Astrocyte (in vitro differentiated cells and primary cell): ENCODE measurements around the gene LDHD.

ENCODE experiments used
- EZH2 ChIP-seq: IDR thresholded peaks from 2 replicates; pipeline ENCODE4 v1.6.1; 2012; ENCODE audit warnings: mild to moderate bottlenecking, low read length, inconsistent platforms; ENCODE audit not compliant: insufficient read depth
- TF ChIP-seq, protein P1 (sequence below): IDR thresholded peaks from 2 replicates; pipeline ENCODE4 v1.5.1; 2011; ENCODE audit warnings: low read depth, mild to moderate bottlenecking, inconsistent platforms, low read length, moderate library complexity; ENCODE audit not compliant: insufficient read depth

DNA sequence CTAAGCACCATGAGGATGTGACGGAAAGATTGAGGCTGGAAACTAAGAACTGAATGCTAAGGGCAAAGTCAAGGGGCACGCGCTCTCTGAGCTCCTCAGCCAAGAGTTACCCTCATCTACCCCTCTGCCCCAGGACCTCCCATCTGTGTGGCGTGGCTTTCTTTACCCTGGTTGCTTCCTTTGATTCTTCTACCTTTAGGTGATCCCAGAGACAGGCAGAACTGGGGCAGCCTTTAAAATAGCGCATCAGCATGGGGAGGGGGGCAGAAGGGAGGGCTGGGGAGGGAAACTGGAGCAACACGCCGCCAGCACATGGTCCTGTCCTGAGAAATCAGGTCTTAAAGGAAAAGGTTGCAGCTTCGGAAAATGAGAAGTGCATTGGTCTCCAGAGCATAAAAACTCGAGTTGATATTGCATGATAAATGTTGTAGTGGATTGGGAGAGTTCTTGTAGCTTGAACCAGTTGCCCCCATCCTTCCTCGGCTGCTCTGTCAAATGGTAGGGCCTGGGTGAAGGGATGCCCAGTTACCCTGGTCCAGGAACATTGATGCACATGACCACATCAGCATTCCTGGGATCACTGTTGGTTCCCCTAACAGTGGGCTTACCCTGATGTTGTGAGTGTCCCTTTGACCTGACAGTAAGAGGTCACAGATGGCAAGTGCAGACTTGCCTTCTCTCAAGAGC, 29.7 kb downstream of the LDHD start:
- TF ChIP-seq, protein P1, sequence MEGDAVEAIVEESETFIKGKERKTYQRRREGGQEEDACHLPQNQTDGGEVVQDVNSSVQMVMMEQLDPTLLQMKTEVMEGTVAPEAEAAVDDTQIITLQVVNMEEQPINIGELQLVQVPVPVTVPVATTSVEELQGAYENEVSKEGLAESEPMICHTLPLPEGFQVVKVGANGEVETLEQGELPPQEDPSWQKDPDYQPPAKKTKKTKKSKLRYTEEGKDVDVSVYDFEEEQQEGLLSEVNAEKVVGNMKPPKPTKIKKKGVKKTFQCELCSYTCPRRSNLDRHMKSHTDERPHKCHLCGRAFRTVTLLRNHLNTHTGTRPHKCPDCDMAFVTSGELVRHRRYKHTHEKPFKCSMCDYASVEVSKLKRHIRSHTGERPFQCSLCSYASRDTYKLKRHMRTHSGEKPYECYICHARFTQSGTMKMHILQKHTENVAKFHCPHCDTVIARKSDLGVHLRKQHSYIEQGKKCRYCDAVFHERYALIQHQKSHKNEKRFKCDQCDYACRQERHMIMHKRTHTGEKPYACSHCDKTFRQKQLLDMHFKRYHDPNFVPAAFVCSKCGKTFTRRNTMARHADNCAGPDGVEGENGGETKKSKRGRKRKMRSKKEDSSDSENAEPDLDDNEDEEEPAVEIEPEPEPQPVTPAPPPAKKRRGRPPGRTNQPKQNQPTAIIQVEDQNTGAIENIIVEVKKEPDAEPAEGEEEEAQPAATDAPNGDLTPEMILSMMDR: no peak
- TF ChIP-seq EZH2: no peak
